ENCODE measurements around the gene BAZ2B. TPM values are rescaled to one million over a fixed set of nuclear protein-coding genes. Genes with fewer than 3 reads are reported as not detected.

BAZ2B gene
- total and polyA plus RNA-seq, 2 experiments from 2014 or later = 51.7 to 62.9 TPM

- TF ChIP-seq, protein P1, sequence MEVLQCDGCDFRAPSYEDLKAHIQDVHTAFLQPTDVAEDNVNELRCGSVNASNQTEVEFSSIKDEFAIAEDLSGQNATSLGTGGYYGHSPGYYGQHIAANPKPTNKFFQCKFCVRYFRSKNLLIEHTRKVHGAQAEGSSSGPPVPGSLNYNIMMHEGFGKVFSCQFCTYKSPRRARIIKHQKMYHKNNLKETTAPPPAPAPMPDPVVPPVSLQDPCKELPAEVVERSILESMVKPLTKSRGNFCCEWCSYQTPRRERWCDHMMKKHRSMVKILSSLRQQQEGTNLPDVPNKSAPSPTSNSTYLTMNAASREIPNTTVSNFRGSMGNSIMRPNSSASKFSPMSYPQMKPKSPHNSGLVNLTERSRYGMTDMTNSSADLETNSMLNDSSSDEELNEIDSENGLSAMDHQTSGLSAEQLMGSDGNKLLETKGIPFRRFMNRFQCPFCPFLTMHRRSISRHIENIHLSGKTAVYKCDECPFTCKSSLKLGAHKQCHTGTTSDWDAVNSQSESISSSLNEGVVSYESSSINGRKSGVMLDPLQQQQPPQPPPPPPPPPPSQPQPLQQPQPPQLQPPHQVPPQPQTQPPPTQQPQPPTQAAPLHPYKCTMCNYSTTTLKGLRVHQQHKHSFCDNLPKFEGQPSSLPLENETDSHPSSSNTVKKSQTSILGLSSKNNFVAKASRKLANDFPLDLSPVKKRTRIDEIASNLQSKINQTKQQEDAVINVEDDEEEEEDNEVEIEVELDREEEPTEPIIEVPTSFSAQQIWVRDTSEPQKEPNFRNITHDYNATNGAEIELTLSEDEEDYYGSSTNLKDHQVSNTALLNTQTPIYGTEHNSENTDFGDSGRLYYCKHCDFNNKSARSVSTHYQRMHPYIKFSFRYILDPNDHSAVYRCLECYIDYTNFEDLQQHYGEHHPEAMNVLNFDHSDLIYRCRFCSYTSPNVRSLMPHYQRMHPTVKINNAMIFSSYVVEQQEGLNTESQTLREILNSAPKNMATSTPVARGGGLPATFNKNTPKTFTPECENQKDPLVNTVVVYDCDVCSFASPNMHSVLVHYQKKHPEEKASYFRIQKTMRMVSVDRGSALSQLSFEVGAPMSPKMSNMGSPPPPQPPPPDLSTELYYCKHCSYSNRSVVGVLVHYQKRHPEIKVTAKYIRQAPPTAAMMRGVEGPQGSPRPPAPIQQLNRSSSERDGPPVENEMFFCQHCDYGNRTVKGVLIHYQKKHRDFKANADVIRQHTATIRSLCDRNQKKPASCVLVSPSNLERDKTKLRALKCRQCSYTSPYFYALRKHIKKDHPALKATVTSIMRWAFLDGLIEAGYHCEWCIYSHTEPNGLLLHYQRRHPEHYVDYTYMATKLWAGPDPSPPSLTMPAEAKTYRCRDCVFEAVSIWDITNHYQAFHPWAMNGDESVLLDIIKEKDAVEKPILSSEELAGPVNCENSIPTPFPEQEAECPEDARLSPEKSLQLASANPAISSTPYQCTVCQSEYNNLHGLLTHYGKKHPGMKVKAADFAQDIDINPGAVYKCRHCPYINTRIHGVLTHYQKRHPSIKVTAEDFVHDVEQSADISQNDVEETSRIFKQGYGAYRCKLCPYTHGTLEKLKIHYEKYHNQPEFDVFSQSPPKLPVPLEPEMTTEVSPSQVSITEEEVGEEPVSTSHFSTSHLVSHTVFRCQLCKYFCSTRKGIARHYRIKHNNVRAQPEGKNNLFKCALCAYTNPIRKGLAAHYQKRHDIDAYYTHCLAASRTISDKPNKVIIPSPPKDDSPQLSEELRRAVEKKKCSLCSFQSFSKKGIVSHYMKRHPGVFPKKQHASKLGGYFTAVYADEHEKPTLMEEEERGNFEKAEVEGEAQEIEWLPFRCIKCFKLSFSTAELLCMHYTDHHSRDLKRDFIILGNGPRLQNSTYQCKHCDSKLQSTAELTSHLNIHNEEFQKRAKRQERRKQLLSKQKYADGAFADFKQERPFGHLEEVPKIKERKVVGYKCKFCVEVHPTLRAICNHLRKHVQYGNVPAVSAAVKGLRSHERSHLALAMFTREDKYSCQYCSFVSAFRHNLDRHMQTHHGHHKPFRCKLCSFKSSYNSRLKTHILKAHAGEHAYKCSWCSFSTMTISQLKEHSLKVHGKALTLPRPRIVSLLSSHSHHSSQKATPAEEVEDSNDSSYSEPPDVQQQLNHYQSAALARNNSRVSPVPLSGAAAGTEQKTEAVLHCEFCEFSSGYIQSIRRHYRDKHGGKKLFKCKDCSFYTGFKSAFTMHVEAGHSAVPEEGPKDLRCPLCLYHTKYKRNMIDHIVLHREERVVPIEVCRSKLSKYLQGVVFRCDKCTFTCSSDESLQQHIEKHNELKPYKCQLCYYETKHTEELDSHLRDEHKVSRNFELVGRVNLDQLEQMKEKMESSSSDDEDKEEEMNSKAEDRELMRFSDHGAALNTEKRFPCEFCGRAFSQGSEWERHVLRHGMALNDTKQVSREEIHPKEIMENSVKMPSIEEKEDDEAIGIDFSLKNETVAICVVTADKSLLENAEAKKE (CRISPR knock-in tag; IDR thresholded peaks at IDR 0.05) = no peak
- TF ChIP-seq EZH2phosphoT487 (IDR thresholded peaks at IDR 0.05; ENCODE audit: unreplicated experiment) (no peak), CREB1 (CRISPR knock-in tag; IDR thresholded peaks at IDR 0.05; ENCODE audit: low read depth) (no peak), STAT1 (IDR thresholded peaks at IDR 0.05; ENCODE audit: unreplicated experiment) (no peak)
- TF ChIP-seq, protein P2, sequence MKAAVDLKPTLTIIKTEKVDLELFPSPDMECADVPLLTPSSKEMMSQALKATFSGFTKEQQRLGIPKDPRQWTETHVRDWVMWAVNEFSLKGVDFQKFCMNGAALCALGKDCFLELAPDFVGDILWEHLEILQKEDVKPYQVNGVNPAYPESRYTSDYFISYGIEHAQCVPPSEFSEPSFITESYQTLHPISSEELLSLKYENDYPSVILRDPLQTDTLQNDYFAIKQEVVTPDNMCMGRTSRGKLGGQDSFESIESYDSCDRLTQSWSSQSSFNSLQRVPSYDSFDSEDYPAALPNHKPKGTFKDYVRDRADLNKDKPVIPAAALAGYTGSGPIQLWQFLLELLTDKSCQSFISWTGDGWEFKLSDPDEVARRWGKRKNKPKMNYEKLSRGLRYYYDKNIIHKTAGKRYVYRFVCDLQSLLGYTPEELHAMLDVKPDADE (IDR thresholded peaks at IDR 0.05) = no peak
Observed at GRCh38 chr2:159351977-159352376, 264.4 kb downstream of the BAZ2B start (continued).

- no peaks in the 10 kb centered on the region for H3K79me2 ChIP-seq (replicated peaks; ENCODE audit: insufficient read depth)
- ATAC-seq = no peak
- no peak overlapping the region for H3K4me3 ChIP-seq
- no peak overlapping the region for H2AFZ ChIP-seq
- H3K4me1 ChIP-seq (ENCODE audit: insufficient read depth) = no peaks in the 10 kb centered on the region
- Mint-ChIP-seq H3K4me3 (no peak overlapping the region), H3K36me3 (ENCODE audit: low read depth) (peaks cover 15% of the 10 kb centered on the region; the same call in 2 of the 3 replicates), H3K9me3 (no peaks in the 10 kb centered on the region), H3K4me1 (no peaks in the 10 kb centered on the region), H3K27me3 (ENCODE audit: insufficient read depth, low read depth, poor library complexity) (no peaks in the 10 kb centered on the region), H3K27ac (no peak overlapping the region; the same call in 1 of the 2 replicates)
- peaks cover 13% of the 10 kb centered on the region; the same call in 1 of the 2 replicates for H3K36me3 ChIP-seq (ENCODE audit: insufficient read depth)
- no peaks in the 10 kb centered on the region for H3F3A ChIP-seq (replicated peaks; ENCODE audit: low read depth)
- no peaks in the 10 kb centered on the region for H3K27me3 ChIP-seq (ENCODE audit: insufficient read depth)
- H3K27ac ChIP-seq (ENCODE audit: low read depth) = no peak overlapping the region
- H3K9me2 ChIP-seq (ENCODE audit: insufficient read depth) = no peaks in the 10 kb centered on the region
- H4K20me1 ChIP-seq (replicated peaks; ENCODE audit: insufficient read depth) = no peaks in the 10 kb centered on the region
- H3K4me2 ChIP-seq = no peak overlapping the region
- no peak for DNase-seq (ENCODE audit: low spot score)
- TF ChIP-seq CREB1 (CRISPR knock-in tag; IDR thresholded peaks at IDR 0.05; ENCODE audit: low read depth) (no peak), EZH2 (IDR thresholded peaks at IDR 0.05; ENCODE audit: low read depth, unreplicated experiment) (no peak), POLR2AphosphoS5 (IDR thresholded peaks at IDR 0.05; ENCODE audit: low read depth) (no peak), STAT1 (IDR thresholded peaks at IDR 0.05; ENCODE audit: unreplicated experiment) (no peak)
- TF ChIP-seq, protein P2 (IDR thresholded peaks at IDR 0.05) = no peak
Observed at GRCh38 chr2:159349674-159350299, 266.6 kb downstream of the BAZ2B start.

Data from GM23338 (cell line).